HEK293 (cell line): ENCODE results near the gene SH3D19.

Experiments
- CTCF ChIA-PET: fragments of 350-600 bp; formaldehyde crosslinking; extraction: SDS; loops from one replicate; lab custom pipeline; 2021; ENCODE audit warnings: antibody characterized with exemption; lab: Yijun Ruan, JAX
- POLR2A ChIA-PET: fragments of 300-600 bp; formaldehyde crosslinking; extraction: SDS; loops from one replicate; lab custom pipeline; 2020; ENCODE audit warnings: antibody characterized with exemption, inconsistent platforms; lab: Yijun Ruan, JAX
- H3K27ac ChIP-seq: fragments of 200-500 bp; sonication (Bioruptor generic); 2 replicates; pipeline ENCODE4 v1.5.1; 2014; ENCODE audit warnings: low read depth, low read length, control low read depth, inconsistent platforms; ENCODE audit errors: extremely low read depth
- H3K36me3 ChIP-seq, 2 experiments: fragments of 200-500 bp in 1 of 2; sonication (Bioruptor generic) in 1 of 2; 1 replicate in 1 of 2; 2 replicates in 1 of 2; pipeline ENCODE4 v1.5.1; 2014 to 2017; ENCODE audit warnings: inconsistent platforms in 2 of 2, low read length in 2 of 2; ENCODE audit not compliant: control insufficient read depth in 2 of 2, insufficient read depth in 1 of 2
- H3K4me1 ChIP-seq: fragments of 200-500 bp; sonication (Bioruptor generic); 2 replicates; pipeline ENCODE4 v1.5.1; 2014; ENCODE audit warnings: mild to moderate bottlenecking, low read length, inconsistent platforms; ENCODE audit not compliant: control insufficient read depth, insufficient read depth
- H3K4me3 ChIP-seq: 2 replicates; pipeline ENCODE4 v1.5.1; 2011; ENCODE audit warnings: low read depth, mild to moderate bottlenecking, control low read depth, low read length, moderate library complexity
- H3K9me3 ChIP-seq: fragments of 200-500 bp; sonication (Bioruptor generic); 2 replicates; pipeline ENCODE4 v1.5.1; 2014; ENCODE audit warnings: low read depth, low read length, inconsistent platforms; ENCODE audit not compliant: control insufficient read depth, insufficient read depth
- BCL11B ChIP-seq: fragments of 450-650 bp; formaldehyde crosslinking; IDR thresholded peaks from 2 replicates; pipeline ENCODE4 v1.5.1; 2016; ENCODE audit warnings: low read depth, missing biosample characterization, missing genetic modification characterization
- HOXD13 ChIP-seq: sonication (generic); formaldehyde crosslinking; IDR thresholded peaks from 2 replicates; pipeline ENCODE4 v1.8.0; 2022; ENCODE audit warnings: missing genetic modification reagents, borderline replicate concordance
- IKZF3 ChIP-seq: fragments of 450-650 bp; IDR thresholded peaks from 2 replicates; pipeline ENCODE4 v1.5.0; 2018; ENCODE audit warnings: missing biosample characterization, mild to moderate bottlenecking, missing genetic modification characterization, moderate library complexity
- KLF7 ChIP-seq: fragments of 450-650 bp; formaldehyde crosslinking; IDR thresholded peaks from 2 replicates; pipeline ENCODE4 v1.5.1; 2016; ENCODE audit warnings: missing biosample characterization, missing genetic modification characterization, borderline replicate concordance
- MYNN ChIP-seq: fragments of 450-650 bp; formaldehyde crosslinking; IDR thresholded peaks from 2 replicates; pipeline ENCODE4 v1.5.1; 2016; ENCODE audit warnings: missing biosample characterization, missing genetic modification characterization, borderline replicate concordance
- PATZ1 ChIP-seq: fragments of 450-650 bp; formaldehyde crosslinking; IDR thresholded peaks from 2 replicates; pipeline ENCODE4 v1.5.1; 2016; ENCODE audit warnings: missing biosample characterization, missing genetic modification characterization
- SETDB1 ChIP-seq: IDR thresholded peaks from one replicate; pipeline ENCODE4 v1.6.1; 2017; ENCODE audit warnings: mild to moderate bottlenecking, low read length, moderate library complexity, mixed read lengths; ENCODE audit not compliant: insufficient read length
- SP2 ChIP-seq: fragments of 450-650 bp; formaldehyde crosslinking; IDR thresholded peaks from 2 replicates; pipeline ENCODE4 v1.5.1; 2016; ENCODE audit warnings: missing biosample characterization, missing genetic modification characterization
- WT1 ChIP-seq: fragments of 450-650 bp; formaldehyde crosslinking; IDR thresholded peaks from 2 replicates; pipeline ENCODE4 v1.5.1; 2016; ENCODE audit warnings: missing biosample characterization, missing genetic modification characterization
- ZBTB6 ChIP-seq: fragments of 450-650 bp; formaldehyde crosslinking; IDR thresholded peaks from 2 replicates; pipeline ENCODE4 v1.5.1; 2017; ENCODE audit warnings: missing biosample characterization, missing genetic modification characterization
- ZNF10 ChIP-seq: fragments of 450-650 bp; formaldehyde crosslinking; IDR thresholded peaks from 2 replicates; pipeline ENCODE4 v1.5.1; 2017; ENCODE audit warnings: missing biosample characterization, missing genetic modification characterization
- ZNF132 ChIP-seq: fragments of 450-650 bp; formaldehyde crosslinking; IDR thresholded peaks from 2 replicates; pipeline ENCODE4 v1.5.1; 2017; ENCODE audit warnings: missing biosample characterization, missing genetic modification characterization, borderline replicate concordance
- ZNF138 ChIP-seq: fragments of 450-650 bp; formaldehyde crosslinking; IDR thresholded peaks from 2 replicates; pipeline ENCODE4 v1.5.1; 2016; ENCODE audit warnings: missing biosample characterization, missing genetic modification characterization, borderline replicate concordance
- ZNF16 ChIP-seq: fragments of 450-650 bp; formaldehyde crosslinking; IDR thresholded peaks from 2 replicates; pipeline ENCODE4 v1.5.1; 2016; ENCODE audit warnings: low read depth, missing biosample characterization, missing genetic modification characterization
- ZNF184 ChIP-seq: fragments of 450-650 bp; IDR thresholded peaks from 2 replicates; pipeline ENCODE4 v1.5.1; 2018; ENCODE audit warnings: missing biosample characterization, mild to moderate bottlenecking, missing genetic modification characterization
- ZNF23 ChIP-seq: fragments of 450-650 bp; formaldehyde crosslinking; IDR thresholded peaks from 2 replicates; pipeline ENCODE4 v1.5.1; 2016; ENCODE audit warnings: missing biosample characterization, missing genetic modification characterization, borderline replicate concordance
- ZNF239 ChIP-seq: fragments of 450-650 bp; formaldehyde crosslinking; IDR thresholded peaks from 2 replicates; pipeline ENCODE4 v1.5.1; 2016; ENCODE audit warnings: missing biosample characterization, missing genetic modification characterization
- ZNF266 ChIP-seq: fragments of 450-650 bp; formaldehyde crosslinking; IDR thresholded peaks from 2 replicates; pipeline ENCODE4 v1.5.1; 2016; ENCODE audit warnings: missing biosample characterization, missing genetic modification characterization, low read depth
- ZNF354C ChIP-seq: fragments of 450-650 bp; formaldehyde crosslinking; IDR thresholded peaks from 2 replicates; pipeline ENCODE4 v1.5.1; 2016; ENCODE audit warnings: missing biosample characterization, missing genetic modification characterization, low read depth, borderline replicate concordance
- ZNF391 ChIP-seq: fragments of 450-650 bp; formaldehyde crosslinking; IDR thresholded peaks from 2 replicates; pipeline ENCODE4 v1.5.1; 2016; ENCODE audit warnings: low read depth, missing biosample characterization, missing genetic modification characterization, borderline replicate concordance
- ZNF404 ChIP-seq: fragments of 450-650 bp; formaldehyde crosslinking; IDR thresholded peaks from 2 replicates; pipeline ENCODE4 v1.5.1; 2017; ENCODE audit warnings: missing biosample characterization, missing genetic modification characterization
- ZNF600 ChIP-seq: fragments of 450-650 bp; formaldehyde crosslinking; IDR thresholded peaks from 2 replicates; pipeline ENCODE4 v1.5.1; 2016; ENCODE audit warnings: missing biosample characterization, missing genetic modification characterization
- ZNF621 ChIP-seq: fragments of 450-650 bp; formaldehyde crosslinking; IDR thresholded peaks from 2 replicates; pipeline ENCODE4 v1.5.1; 2017; ENCODE audit warnings: missing biosample characterization, missing genetic modification characterization
- ZNF623 ChIP-seq: fragments of 450-650 bp; formaldehyde crosslinking; IDR thresholded peaks from 2 replicates; pipeline ENCODE4 v1.5.1; 2016; ENCODE audit warnings: missing biosample characterization, missing genetic modification characterization
- ZNF629 ChIP-seq: fragments of 450-650 bp; formaldehyde crosslinking; IDR thresholded peaks from 2 replicates; pipeline ENCODE4 v1.5.1; 2017; ENCODE audit warnings: missing biosample characterization, missing genetic modification characterization
- ZNF707 ChIP-seq: fragments of 450-650 bp; formaldehyde crosslinking; IDR thresholded peaks from 2 replicates; pipeline ENCODE4 v1.5.1; 2016; ENCODE audit warnings: missing biosample characterization, missing genetic modification characterization
- ZNF837 ChIP-seq: fragments of 450-650 bp; formaldehyde crosslinking; IDR thresholded peaks from 2 replicates; pipeline ENCODE4 v1.5.1; 2016; ENCODE audit warnings: missing biosample characterization, missing genetic modification characterization
- ZSCAN23 ChIP-seq: fragments of 450-650 bp; formaldehyde crosslinking; IDR thresholded peaks from 2 replicates; pipeline ENCODE4 v1.5.1; 2016; ENCODE audit warnings: missing biosample characterization, missing genetic modification characterization

The SH3D19 gene

GRCh38 chr4:151362404-151363164 is 37.2 kb upstream of the SH3D19 start (continued):
- TF ChIP-seq PATZ1 (tag by site-specific recombination) (0 out of 2 replicates have a peak, but pooled peaks have one; percentile 35), ZNF600 (tag by site-specific recombination) (no peak), ZNF623 (tag by site-specific recombination) (no peak), ZNF10 (tag by site-specific recombination) (no peak), BCL11B (tag by site-specific recombination) (no peak), ZNF629 (tag by site-specific recombination) (no peak), MYNN (no peak), ZNF138 (tag by site-specific recombination) (no peak), IKZF3 (no peak), SP2 (tag by site-specific recombination) (peak; percentile 68), ZBTB6 (tag by site-specific recombination) (no peak), ZSCAN23 (no peak)

- H3K9me3 ChIP-seq: no peaks in the 10 kb centered on the region
- CTCF ChIA-PET: interaction anchor here (0.7 to 2.9 kb wide), 9 partner anchors 38 to 277 kb away, joined by 3 to 11 read pairs (median 3); partner anchors contain the start of gene PRSS48
- TF ChIP-seq ZNF621 (no peak), ZNF354C (tag by site-specific recombination) (no peak), ZNF391 (tag by site-specific recombination) (no peak), ZNF184 (no peak), ZNF623 (tag by site-specific recombination) (no peak), ZNF266 (no peak), SETDB1 (no peak), ZNF837 (tag by site-specific recombination) (no peak), ZNF404 (tag by site-specific recombination) (no peak), ZNF239 (tag by site-specific recombination) (no peak), HOXD13 (CRISPR knock-in tag) (no peak), BCL11B (tag by site-specific recombination) (no peak), ZNF600 (tag by site-specific recombination) (no peak), ZNF23 (tag by site-specific recombination) (no peak), ZNF707 (tag by site-specific recombination) (no peak), KLF7 (tag by site-specific recombination) (no peak), WT1 (tag by site-specific recombination) (no peak), ZNF16 (no peak), ZNF132 (tag by site-specific recombination) (no peak)
- TF ChIP-seq, all 188 proteins: peak for 0
- H3K36me3 ChIP-seq: no peaks in the 10 kb centered on the region
- no peak overlapping the region for H3K4me3 ChIP-seq
- H3K27ac ChIP-seq: no peak overlapping the region
- POLR2A ChIA-PET: no interaction called here
- no peaks in the 10 kb centered on the region for H3K4me1 ChIP-seq
These were observed 36.6 kb upstream of the SH3D19 start for GRCh38 chr4:151361966-151362365.
